HG03135 (cell line): Measurements from ENCODE around the gene NECTIN4.

ENCODE experiments used
- ATAC-seq: cut with Tn5 transposase; IDR thresholded peaks from one replicate; pipeline ENCODE4 v1.9.1; 2021; ENCODE audit warnings: mild to moderate bottlenecking, moderate library complexity; ENCODE audit not compliant: unreplicated experiment

Gene NECTIN4

DNA sequence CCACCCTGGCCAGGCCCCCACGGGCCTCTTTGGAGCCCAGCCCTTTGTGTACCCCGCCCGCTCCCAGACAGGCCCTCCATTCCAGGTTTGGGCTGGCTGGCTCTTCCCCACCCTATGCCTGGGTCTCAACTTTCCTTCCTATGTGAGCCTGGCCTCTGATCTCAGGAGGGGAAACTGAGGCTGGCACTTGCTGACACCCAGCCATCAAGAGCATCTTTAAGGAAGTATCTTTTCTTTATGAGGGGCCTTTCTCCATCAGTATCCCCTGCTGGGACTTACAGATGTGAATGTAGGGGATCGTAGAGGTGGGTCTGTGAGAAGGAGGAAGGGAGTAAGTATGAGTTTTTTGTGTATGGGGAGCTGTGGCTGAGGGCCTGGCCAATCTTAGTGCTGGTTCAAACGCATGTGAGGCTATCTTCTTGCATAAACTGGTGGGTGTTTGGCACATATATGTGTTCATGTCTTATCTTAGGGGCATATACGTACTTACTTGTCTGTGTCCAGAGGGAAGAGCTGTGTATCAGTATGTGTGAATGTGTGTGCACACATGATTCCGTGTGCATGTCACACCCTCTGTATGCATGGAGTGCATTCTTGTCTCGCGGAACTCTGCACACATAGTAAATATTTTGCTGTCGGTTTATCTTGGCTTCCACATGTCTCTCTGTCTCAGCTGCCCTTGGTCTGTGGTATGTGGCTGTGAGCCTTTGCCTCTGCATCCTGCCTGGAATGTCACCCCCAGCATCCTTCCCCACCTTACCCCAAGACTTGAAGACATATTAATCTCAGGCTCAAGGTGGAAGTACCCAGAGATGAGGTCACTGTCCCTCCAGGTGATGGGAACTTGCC lies 5.4 kb downstream of the NECTIN4 start:
- no peak for ATAC-seq

DNA sequence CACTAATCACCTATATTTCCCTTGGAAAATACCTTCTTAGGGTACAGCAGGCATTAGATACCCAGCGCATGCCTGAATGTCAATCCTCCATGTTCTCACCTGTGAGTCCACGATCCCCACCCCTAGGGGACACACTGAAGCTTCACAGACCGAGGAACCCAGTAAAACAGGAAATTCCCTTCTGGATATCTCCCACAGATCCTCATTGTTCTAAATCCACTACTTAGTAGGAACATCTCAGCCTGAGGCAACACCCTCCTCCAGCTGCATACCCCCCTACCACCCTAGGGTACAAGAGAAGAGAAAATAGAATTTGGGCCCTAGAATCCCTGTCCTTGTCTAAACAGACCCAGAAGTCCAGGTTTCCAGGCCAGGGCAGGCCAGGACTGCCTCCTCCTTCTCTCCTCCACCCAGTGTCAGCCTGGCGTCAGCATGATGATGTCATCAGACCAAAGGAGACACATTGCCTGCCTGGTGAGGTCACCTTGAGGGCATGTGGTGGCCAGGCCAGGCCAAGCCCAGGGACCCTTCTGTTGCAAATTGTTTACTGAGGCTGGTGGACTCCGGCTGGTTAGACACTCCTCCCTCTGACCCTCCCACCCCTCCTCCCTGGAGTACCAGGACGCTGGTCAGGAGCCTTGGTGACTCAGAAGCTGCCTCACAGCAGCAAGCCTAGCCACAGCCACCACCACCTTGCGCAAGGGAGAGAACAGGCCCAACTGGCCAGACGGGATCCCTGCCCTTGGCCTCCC lies 6.2 kb downstream of the NECTIN4 start:
- no peak for ATAC-seq

DNA sequence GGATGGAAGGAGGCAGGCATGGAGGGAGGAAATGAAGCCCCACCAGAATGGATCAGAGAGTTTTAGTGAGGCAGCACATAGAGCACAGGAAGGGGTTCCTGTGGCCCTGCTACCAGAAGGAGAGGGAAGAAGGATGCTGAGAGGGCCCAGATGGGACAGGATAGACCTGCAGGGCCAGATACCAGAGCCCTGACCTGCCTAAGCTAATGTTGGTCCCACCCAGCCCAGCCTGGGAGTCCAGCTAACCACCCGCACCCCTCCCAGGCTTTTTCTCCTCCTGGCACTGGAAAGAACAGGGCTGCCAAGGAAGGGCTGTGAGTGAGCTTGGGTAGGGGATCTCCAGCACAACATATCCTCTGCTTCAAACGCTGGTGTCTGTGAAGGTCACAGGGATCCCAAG lies 6.9 kb downstream of the NECTIN4 start:
- no peak for ATAC-seq

- no peak for ATAC-seq
These were observed 7.8 kb downstream of the NECTIN4 start for GRCh38 chr1:161081519-161081918.

GRCh38 chr1:161080441-161081405 lies 8.6 kb downstream of the NECTIN4 start:
- ATAC-seq, result no peak

GRCh38 chr1:161079436-161080110 lies 9.8 kb downstream of the NECTIN4 start:
- no peak for ATAC-seq

GRCh38 chr1:161077426-161077825 lies 11.9 kb downstream of the NECTIN4 start:
- ATAC-seq, result no peak

- no peak for ATAC-seq
These were observed 12.9 kb downstream of the NECTIN4 start for GRCh38 chr1:161076410-161076809.

- ATAC-seq, result no peak
These were observed 14.5 kb downstream of the NECTIN4 start for GRCh38 chr1:161074676-161075368.

DNA sequence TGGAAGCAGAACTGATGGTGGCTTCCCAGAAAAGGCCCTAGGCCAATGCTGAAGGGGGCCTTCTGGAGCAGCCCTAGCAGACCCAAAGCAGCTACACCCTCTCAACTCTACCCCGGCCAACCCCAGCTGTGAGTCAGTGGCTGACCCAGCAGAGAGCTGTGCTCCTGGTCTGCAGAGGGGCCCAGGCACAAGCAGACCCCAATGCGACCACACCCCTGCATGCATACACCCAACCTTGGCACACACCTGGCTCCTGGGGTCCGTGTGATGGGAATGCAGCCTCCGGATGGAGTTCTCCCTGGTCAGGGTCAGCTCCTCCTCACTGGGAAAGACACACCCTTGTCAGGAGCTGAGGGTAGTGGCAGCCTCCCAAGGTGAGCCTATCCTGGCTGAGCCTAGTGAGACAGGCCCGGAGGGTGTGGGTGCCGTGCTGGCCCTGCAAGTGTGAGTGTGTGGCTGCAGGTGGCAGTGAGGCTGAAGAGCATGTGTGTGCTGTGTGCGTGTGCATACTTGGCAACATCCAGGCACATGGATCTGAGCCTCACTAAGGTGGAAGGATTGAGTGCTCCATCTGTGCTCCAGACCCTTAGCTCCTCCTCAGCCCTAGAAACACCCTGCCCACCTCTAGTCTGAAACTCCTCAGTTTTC lies 15.8 kb downstream of the NECTIN4 start:
- no peak for ATAC-seq

GRCh38 chr1:161072751-161073449 lies 16.5 kb downstream of the NECTIN4 start:
- ATAC-seq, result no peak

DNA sequence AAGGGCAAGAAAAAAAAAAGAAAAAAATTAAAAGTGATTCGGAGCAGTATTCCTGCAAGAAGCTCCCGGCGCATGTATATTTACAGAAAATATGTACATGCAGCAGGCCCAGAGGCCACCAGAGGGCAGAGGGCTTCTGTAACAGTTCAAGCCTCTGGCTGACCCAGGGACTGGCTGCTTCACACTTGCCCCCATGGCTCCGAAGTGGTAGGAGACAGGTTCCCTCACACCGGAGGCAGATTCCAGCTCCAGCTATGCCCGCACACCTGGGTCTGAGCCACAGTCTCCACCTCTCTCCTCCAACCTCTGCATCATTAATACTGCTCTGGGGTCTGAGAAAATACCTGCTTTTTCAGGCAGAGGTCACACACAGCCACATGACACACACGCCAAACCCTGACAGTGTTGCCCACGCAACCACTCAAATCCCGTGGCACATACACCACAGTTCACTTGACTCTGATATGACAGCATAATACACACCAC lies 17.4 kb downstream of the NECTIN4 start:
- ATAC-seq, result no peak

GRCh38 chr1:161070761-161071160 lies 18.6 kb downstream of the NECTIN4 start:
- ATAC-seq, result no peak

GRCh38 chr1:161069731-161070270 lies 19.6 kb downstream of the NECTIN4 start, which contains the start of gene ARHGAP30:
Gene ARHGAP30 (minus strand): TSS chr1:161069891. CDS start chr1:161069624, 267 bp downstream.
- ATAC-seq, result peak; percentile 79

DNA sequence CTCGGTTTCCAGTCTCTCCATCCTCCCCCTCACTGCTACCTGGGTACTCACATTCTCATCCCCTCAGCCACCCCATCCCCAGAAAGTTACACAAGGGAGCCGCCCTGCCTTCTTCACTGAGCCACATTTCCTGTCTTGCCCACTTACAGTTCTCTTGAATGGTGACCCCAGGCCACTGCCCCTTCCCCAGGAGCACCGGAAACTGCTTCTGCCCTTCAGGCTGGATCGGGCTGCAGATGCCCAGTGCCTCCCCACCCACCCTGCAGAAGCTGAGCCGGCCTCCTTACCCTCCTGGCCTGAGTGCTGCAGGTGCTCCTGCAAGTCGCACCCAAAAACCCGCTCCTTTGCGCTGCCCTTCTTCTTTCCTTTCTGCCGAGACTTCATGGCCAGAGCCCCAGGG lies 20.1 kb downstream of the NECTIN4 start:
- no peak for ATAC-seq

DNA sequence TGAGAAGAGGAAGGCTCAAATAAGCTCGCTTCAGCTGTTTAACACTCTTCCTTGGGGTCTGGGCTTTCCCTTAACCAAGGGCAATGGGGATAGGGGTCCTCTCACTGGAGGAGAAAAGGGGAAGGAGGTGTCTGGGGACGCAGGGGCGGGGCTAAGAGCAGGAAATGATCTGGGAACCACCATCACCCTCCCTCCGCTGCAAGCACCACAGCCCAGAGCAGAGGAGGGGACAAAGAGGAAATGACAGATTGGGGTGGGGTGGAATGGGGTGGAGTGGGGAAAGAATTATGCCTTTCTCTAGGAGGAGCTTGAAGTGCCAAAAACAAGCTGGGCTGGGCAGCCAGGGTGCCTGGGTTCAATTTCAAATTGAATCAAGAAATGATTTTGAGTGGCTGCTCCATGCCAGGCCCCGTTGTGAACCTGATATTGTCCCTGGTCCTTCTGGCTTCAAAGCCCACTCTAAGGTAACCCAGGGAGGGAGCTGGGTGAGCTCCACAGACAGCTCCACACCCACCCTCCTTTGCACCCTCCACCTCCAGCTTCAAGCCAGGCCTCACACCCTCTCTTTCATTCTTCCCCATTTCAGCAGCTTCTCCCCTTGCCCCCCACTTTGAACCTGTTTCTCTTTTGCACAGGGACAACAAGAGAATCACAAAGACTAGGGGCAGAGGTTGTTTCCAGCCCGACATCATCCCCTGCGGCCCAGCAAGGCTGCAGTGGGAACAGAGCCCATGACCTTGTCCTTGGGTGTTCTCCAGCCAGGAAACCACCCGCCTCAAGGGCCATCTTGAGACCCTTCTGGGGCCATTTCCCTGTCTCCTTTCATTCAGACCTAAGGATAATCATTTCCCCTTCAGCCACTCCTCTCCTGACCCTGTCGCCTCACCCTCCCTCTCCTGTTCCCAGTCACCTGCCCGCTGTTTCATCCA lies 20.8 kb downstream of the NECTIN4 start:
- peak; percentile 50 for ATAC-seq

- no peak for ATAC-seq
These were observed 22.7 kb downstream of the NECTIN4 start for GRCh38 chr1:161066694-161067093.
